ENCODE data around the gene ATP8A1.

Gene ATP8A1

GRCh38 chr4:42624551-42624950 is 32.4 kb downstream of the ATP8A1 start:
- no peak for DNase-seq

GRCh38 chr4:42618023-42618422 is 38.9 kb downstream of the ATP8A1 start:
- no peak for DNase-seq

GRCh38 chr4:42617030-42617429 is 39.9 kb downstream of the ATP8A1 start:
- no peak for DNase-seq

- DNase-seq: no peak
Observed at GRCh38 chr4:42616572-42616971, 40.3 kb downstream of the ATP8A1 start.

- DNase-seq: no peak
Observed at GRCh38 chr4:42615131-42615763, 41.7 kb downstream of the ATP8A1 start.

- DNase-seq: no peak
Observed at GRCh38 chr4:42612898-42613297, 44.0 kb downstream of the ATP8A1 start.

- no peak for DNase-seq
Observed at GRCh38 chr4:42610941-42611340, 46.0 kb downstream of the ATP8A1 start.

GRCh38 chr4:42609051-42609450 is 47.9 kb downstream of the ATP8A1 start:
- DNase-seq: no peak

GRCh38 chr4:42608551-42608950 is 48.4 kb downstream of the ATP8A1 start:
- no peak for DNase-seq

- DNase-seq: no peak
Observed at GRCh38 chr4:42607011-42607726, 49.7 kb downstream of the ATP8A1 start.

- DNase-seq: no peak
Observed at GRCh38 chr4:42605264-42605663, 51.6 kb downstream of the ATP8A1 start.

GRCh38 chr4:42603862-42604261 is 53.0 kb downstream of the ATP8A1 start:
- DNase-seq: no peak

- DNase-seq: no peak
Observed at GRCh38 chr4:42600578-42600977, 56.3 kb downstream of the ATP8A1 start.

- DNase-seq: no peak
Observed at GRCh38 chr4:42596918-42597317, 60.0 kb downstream of the ATP8A1 start.

- DNase-seq: no peak
Observed at GRCh38 chr4:42594888-42595287, 62.0 kb downstream of the ATP8A1 start.

GRCh38 chr4:42588909-42589308 is 68.0 kb downstream of the ATP8A1 start:
- DNase-seq: no peak

- no peak for DNase-seq
Observed at GRCh38 chr4:42586775-42587174, 70.1 kb downstream of the ATP8A1 start.

GRCh38 chr4:42579903-42580302 is 77.0 kb downstream of the ATP8A1 start:
- no peak for DNase-seq

- no peak for DNase-seq
Observed at GRCh38 chr4:42578187-42578586, 78.7 kb downstream of the ATP8A1 start.

- DNase-seq: peak; percentile 19 to 46
Observed at GRCh38 chr4:42574870-42575430, 82.0 kb downstream of the ATP8A1 start.

- no peak for DNase-seq
Observed at GRCh38 chr4:42573249-42573648, 83.7 kb downstream of the ATP8A1 start.

- no peak for DNase-seq
Observed at GRCh38 chr4:42570221-42570620, 86.7 kb downstream of the ATP8A1 start.

- peak; percentile 62 to 76 for DNase-seq
Observed at GRCh38 chr4:42568610-42569207, 88.2 kb downstream of the ATP8A1 start.

GRCh38 chr4:42566835-42567234 is 90.1 kb downstream of the ATP8A1 start:
- DNase-seq: no peak
